Parietal lobe (tissue), 2 donors: ENCODE measurements around the gene PPP4R3A. TPM values are rescaled to one million over a fixed set of nuclear protein-coding genes. Genes with fewer than 3 reads are reported as not detected.

Source experiments
- small RNA-seq: library from RNA; depleted of rRNA; stranded (forward); fragments of <200 nt; gene quantifications from one replicate; pipeline ENCODE3, GENCODE V24; 2014; ENCODE audit warnings: low replicate concordance
- total RNA-seq: library from RNA; depleted of rRNA; stranded (reverse); fragments of >200 nt; gene quantifications from one replicate; pipeline ENCODE4 v1.2.3, GENCODE V29; 2014

The PPP4R3A gene
- total RNA-seq = 122 TPM

GRCh38 chr14:91510171-91511042, at the start of gene PPP4R3A:
Gene PPP4R3A (minus strand): TSS chr14:91510310. CDS start chr14:91509647, 663 bp downstream.

GRCh38 chr14:91417120-91417982, 92.8 kb downstream of the PPP4R3A start, which contains the start of gene CCDC88C:
Gene CCDC88C (minus strand): TSS chr14:91417820. CDS start chr14:91417690, 130 bp downstream.

Small RNAs within 50 kb of the gene (small RNA-seq; reads per million reads assigned to genes)
- not detected for gene AL133373.1

Other genes with a start within 250 kb of the PPP4R3A start
- 45.7 TPM for gene CCDC88C, start 92.5 kb downstream of the PPP4R3A start, total RNA-seq
- gene CATSPERB, start 221.8 kb upstream of the PPP4R3A start, total RNA-seq = 0.63 TPM